NCI-H1694 treated with DMSO at 0.1 percent for 48 hours (cell line): Measurements from ENCODE around the gene TFDP1.
A peak's percentile ranks its signal among the peaks of the same experiment; 100 is the strongest.
"Not testable (repeated sequence)": the region's sequence is repeated elsewhere in the genome, so short reads cannot be mapped to it uniquely, and the experiment has no call there.

Experiments
- DNase-seq: peaks from one replicate; lab custom pipeline; 2025; lab: John Stamatoyannopoulos, UW

TFDP1 gene

GRCh38 chr13:113573065-113573464 lies 11.5 kb upstream of the TFDP1 start:
- no peak for DNase-seq

- DNase-seq, result no peak
Observed at GRCh38 chr13:113576597-113576996, 8.0 kb upstream of the TFDP1 start.

GRCh38 chr13:113577881-113578435 lies 6.6 kb upstream of the TFDP1 start:
- no peak for DNase-seq

GRCh38 chr13:113579686-113580085 lies 4.9 kb upstream of the TFDP1 start:
- no peak for DNase-seq

DNA sequence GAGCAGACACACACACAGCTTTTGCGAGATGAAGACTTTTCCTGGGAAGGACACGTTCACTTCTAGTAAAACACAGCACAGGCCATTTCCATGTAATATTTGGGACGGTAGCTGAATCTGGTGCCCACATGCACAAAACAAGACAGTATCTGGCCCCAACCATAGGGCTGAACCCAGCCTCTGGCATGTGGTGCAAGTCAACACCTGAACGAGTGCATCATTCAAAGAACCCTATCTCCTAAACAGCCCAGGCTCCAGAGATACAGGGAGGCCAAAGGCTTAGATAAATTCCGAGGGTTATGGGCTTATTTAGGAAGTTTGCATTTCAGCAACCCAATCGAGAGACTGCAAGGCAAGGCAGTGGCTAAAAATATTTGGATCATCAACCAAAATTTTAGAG lies 2.7 kb upstream of the TFDP1 start:
- DNase-seq, result no peak

- no peak for DNase-seq
Observed at GRCh38 chr13:113582841-113583631, 1.5 kb upstream of the TFDP1 start.

- no peak for DNase-seq
Observed at GRCh38 chr13:113584870-113585671, 518 bp downstream of the TFDP1 start.

GRCh38 chr13:113585896-113586295 lies 1.3 kb downstream of the TFDP1 start:
- no peak for DNase-seq

DNA sequence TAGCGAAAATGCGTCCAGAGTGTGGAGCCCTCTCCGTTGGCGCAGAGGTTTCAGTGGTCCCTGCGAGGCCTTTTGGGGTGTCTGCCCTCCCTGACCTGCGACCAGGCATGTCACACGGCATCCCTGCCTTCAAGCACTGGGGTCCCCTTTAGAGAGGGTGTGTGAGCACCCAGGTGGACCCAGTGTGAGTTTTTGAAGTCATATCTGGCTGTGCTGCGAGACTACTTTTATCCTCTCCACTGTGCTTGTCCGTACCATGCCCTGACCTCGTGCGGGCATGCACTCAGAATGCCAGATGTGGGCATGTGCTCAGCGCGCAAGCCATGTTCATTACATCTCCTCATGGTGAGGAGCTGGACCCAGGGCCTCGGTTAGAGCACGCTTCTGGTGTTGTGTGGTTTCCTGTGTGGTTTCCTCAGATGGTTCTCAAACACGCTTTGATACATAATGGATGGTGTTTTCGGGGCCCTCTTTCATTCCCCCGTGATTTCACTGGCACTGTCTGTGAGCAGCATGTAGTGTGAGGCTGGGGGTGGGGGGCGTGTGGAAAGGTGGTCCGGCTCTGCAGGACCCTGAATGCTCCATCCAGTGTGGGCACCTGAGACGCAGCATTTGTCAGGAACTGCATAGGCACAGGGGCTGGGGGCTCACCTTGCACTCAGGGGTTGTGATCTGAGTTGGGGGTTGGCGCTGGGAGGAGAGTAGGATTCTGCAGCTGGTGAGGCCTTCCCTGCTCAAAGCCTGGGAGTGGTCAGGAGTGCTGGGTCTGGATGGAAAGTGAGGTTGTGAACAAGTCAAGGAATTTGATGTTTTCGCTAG lies 2.3 kb downstream of the TFDP1 start:
- DNase-seq, result no peak

- no peak for DNase-seq
Observed at GRCh38 chr13:113588394-113589111, 4.0 kb downstream of the TFDP1 start.

GRCh38 chr13:113589251-113589960 lies 4.9 kb downstream of the TFDP1 start:
- no peak for DNase-seq

DNA sequence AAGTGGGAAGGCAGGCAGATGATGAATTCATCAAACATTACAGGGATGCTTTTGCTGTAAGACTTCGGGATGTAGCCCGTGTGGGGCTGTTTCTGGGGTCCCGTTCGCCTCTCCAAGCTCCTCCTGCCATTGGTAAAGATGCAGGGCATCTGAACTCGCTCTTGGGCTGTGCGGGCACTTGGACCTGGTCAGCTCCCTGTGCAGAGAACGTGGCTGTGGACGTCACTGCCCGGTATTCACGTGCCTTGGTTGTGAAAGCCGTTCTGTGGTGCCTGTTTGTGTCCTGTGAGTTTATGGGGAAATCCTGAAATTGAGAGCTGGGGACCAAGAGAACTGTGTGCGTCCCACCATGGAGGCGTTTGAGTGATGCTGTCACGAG lies 5.4 kb downstream of the TFDP1 start:
- DNase-seq, result no peak

DNA sequence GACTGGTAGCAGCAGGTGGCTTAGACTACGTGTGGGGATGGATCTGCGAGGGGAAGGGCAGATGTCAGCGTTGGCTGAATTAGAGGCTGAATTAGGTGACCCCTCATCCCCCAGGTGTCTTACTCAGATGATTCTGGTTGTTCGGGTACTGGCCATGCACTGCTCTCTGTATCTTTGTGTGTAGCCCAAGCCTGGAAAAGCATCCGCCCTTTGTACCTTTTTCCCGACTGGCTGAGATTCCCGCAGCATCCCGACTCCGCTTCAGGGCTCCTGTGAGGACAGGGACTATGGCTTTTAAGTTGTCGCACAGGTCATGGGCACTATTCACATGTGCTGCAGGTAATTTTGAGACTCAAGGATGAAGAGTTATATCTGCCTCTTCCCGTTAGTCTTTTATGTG lies 7.2 kb downstream of the TFDP1 start:
- no peak for DNase-seq

DNA sequence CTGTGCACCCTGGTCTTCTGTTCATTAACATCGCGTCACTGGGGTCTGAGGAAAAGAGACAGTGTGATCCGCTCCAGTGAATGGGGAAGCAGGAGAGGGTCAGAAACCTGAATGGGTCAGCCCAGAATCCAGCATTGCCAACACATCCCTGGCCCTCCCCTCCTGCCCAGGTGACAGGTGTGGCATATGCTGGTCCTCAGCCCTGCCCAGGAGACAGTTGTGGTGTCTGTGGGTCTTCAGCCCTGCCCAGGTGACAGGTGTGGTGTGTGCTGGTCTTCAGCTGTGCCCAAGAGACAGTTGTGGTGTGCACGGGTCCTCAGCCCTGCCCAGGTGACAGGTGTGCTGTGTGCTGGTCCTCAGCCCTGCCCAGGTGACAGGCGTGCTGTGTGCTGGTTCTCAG lies 8.0 kb downstream of the TFDP1 start:
- DNase-seq, result no peak

DNA sequence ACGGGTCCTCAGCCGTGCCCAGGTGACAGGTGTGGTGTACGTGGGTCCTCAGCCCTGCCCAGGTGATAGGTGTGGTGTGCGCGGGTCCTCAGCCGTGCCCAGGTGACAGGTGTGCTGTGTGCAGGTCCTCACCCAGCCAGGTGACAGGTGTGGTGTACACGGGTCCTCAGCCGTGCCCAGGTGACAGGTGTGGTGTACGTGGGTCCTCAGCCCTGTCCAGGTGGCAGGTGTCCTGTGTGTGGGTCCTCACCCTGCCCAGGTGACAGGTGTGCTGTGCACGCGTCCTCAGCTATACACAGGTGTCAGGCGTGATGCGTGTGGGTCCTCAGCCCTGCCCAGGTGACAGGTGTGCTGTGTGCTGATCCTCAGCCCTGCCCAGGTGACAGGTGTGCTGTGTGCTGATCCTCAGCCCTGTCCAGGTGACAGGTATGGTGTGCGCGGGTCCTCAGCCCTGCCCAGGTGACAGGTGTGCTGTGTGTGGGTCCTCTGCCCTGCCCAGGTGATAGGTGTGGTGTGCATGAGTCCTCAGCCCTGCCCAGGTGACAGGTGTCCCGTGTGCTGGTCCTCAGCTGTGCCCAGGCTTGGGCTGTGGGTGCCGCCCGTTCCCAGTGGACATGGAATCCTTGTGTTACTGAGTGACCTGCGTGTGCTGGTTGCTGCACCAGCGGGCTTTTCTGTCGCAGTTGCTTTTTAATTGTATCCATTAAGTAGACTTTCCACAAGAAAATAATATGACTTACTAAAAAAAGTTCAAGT lies 9.7 kb downstream of the TFDP1 start:
- not testable (repeated sequence) for DNase-seq

DNA sequence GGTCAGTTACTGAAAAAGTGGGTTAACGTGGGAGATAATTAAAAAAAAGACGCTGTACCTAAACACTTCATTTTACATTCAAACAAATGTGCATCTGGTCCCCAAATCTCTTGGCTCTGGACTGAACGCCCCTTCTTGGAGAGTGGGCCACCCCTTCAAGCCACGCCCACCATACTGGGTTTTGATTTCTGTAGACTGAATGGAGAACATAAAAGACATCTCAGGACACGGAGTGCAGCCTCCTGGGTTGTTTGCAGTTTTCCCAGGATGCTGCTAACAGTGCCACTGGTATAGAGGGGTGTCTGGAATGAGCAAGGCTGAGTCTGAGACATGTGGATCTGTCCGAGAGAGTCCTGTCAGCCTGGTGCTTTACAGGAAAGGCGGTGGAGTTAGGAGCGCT lies 10.6 kb downstream of the TFDP1 start:
- DNase-seq, result no peak

DNA sequence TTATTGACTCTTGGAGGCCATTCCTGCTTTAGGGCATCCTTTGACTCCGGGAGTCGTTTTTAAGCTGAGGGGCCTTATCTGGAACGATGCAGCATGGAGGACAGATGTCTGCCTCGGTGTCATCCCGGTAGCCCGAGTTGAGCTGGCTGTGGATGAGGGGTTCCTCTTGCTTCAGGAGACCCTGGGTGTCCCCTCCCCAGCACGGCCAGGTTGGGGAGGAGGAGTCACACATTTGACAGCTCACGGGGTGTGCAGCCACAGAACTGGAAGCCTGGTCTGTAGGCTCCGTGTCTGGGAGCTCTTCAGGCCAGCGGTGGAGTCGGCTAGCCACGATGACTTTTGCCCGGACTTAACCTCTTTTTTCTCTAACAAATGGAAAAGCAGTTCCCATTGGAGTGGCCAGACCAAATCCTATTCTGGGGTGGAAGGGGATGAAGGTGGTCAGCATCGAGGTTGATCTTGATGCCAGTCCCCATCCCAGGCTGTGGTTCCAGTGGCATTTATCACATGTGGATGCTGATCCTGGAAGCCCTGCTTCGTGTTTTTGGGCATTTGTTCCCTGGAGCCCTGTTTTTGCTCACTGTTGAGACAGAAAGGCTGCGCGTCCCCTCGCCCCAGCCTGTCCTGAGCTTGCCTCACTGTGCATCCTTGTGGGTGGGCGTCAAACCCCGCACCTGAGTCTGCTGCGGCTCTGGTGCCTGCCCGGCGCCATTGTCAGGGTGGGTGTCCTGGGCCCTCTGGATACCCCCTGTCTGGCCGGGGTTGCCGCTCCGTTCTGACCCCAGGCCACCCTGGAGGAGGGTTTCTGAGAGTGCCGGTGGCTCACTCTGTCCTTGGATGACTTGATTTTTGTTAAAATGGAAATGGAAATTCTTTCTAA lies 12.0 kb downstream of the TFDP1 start:
- no peak for DNase-seq

DNA sequence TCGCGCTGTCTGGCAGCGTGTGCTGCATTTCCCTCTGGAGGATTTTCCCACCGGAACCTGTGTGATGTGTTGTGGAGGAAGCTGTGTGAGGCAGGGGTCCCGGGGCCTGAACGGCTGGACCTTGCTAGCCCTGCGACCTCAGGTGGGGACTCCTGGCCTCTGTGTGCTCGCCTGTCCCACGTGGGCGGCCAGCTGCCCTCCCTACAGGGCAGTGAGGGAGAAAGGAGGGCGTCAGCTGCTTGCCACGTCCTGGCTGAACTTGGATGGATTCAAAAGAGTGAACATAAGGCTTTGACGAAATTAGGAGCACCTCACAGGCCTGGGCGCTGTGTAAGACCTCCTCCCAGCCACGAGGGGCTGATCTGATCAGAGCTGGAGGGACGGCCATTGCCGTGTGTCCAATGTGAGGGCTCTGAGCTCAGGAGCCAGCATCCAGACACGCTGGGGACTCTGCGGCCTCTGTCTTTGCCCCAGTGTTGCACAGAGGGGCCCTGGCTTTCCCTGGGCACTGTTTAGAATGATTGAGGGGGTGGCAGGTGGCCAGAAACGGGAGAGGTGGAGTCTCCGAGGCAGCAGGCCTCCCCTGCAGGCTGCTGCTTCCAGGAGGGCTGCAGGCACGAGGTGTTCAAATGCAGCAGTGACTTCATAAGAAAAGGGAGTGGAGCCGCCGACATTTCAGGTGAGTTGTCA lies 13.0 kb downstream of the TFDP1 start:
- DNase-seq, result peak; percentile 23

GRCh38 chr13:113598081-113598410 lies 13.5 kb downstream of the TFDP1 start:
- no peak for DNase-seq
